Stimulated activated CD8-positive, alpha-beta memory T cell treated with anti-CD3 and anti-CD28 coated beads, Interleukin-15, amount 100 ng/mL, for 4 hours (primary cell): ENCODE data around the gene DEFB129.
"Not testable (repeated sequence)": the region's sequence is repeated elsewhere in the genome, so short reads cannot be mapped to it uniquely, and the experiment has no call there.

ENCODE experiments used
- DNase-seq, 2 donors: peaks; one replicate each; pipeline ENCODE4 v3.0.0-alpha.2; 2020; ENCODE audit warnings: low read depth in 2 of 2

The DEFB129 gene

GRCh38 chr20:226958-227357 is at the start of gene DEFB129:
TSS of gene DEFB129 (plus strand) at chr20:227258. CDS start at chr20:227289, 31 bp downstream.
- DNase-seq: no peak

GRCh38 chr20:184288-184687 is 42.8 kb upstream of the DEFB129 start:
- DNase-seq: no peak

- no peak for DNase-seq
These were observed 39.3 kb upstream of the DEFB129 start for GRCh38 chr20:187733-188132.

- no peak for DNase-seq
These were observed 37.4 kb upstream of the DEFB129 start, which contains the start of gene DEFB128 for GRCh38 chr20:189611-190010. TSS of gene DEFB128 (minus strand) at chr20:189711. CDS start at chr20:189623, 88 bp downstream.

- no peak for DNase-seq
These were observed 28.8 kb upstream of the DEFB129 start for GRCh38 chr20:198225-198624.

- DNase-seq: no peak
These were observed 27.1 kb upstream of the DEFB129 start for GRCh38 chr20:199996-200395.

GRCh38 chr20:203630-204029 is 23.4 kb upstream of the DEFB129 start:
- DNase-seq: not testable (repeated sequence)

- peak in 1 of 2 donors; percentile 3 for DNase-seq
These were observed 18.0 kb upstream of the DEFB129 start for GRCh38 chr20:208942-209566.

- DNase-seq: no peak
These were observed 16.1 kb upstream of the DEFB129 start for GRCh38 chr20:210809-211502.

- DNase-seq: no peak
These were observed 12.7 kb upstream of the DEFB129 start for GRCh38 chr20:214383-214782.

GRCh38 chr20:215796-216195 is 11.3 kb upstream of the DEFB129 start:
- DNase-seq: no peak

GRCh38 chr20:217266-217665 is 9.8 kb upstream of the DEFB129 start:
- DNase-seq: no peak

GRCh38 chr20:219290-220115 is 7.6 kb upstream of the DEFB129 start:
- no peak for DNase-seq

- no peak for DNase-seq
These were observed 5.7 kb upstream of the DEFB129 start for GRCh38 chr20:221258-221830.

- not testable (repeated sequence) for DNase-seq
These were observed 1.2 kb upstream of the DEFB129 start for GRCh38 chr20:225879-226278.

- no peak for DNase-seq
These were observed 514 bp downstream of the DEFB129 start for GRCh38 chr20:227439-228105.

- DNase-seq: no peak
These were observed 8.8 kb downstream of the DEFB129 start for GRCh38 chr20:235891-236290.

- DNase-seq: no peak
These were observed 10.4 kb downstream of the DEFB129 start for GRCh38 chr20:237489-237888.

- no peak for DNase-seq
These were observed 10.9 kb downstream of the DEFB129 start for GRCh38 chr20:237929-238328.

- DNase-seq: no peak
These were observed 15.8 kb downstream of the DEFB129 start for GRCh38 chr20:242905-243304.

- no peak for DNase-seq
These were observed 24.3 kb downstream of the DEFB129 start for GRCh38 chr20:251354-251753.

- DNase-seq: no peak
These were observed 25.7 kb downstream of the DEFB129 start for GRCh38 chr20:252801-253200.
